Activated CD4-positive, alpha-beta T cell treated with anti-CD3 and anti-CD28 coated beads for 36 hours (primary cell): ENCODE data around the gene LARGE1. TPM values are rescaled to one million over a fixed set of nuclear protein-coding genes. Genes with fewer than 3 reads are reported as not detected.

Source experiments
- ATAC-seq: fragments of 200-7000 bp; cut with Tn5 transposase; one replicate; pipeline ENCODE4 v1.10.0; 2021; ENCODE audit warnings: mild to moderate bottlenecking, moderate library complexity
- CTCF ChIA-PET: fragments of 350-600 bp; sonication (Branson Sonifier 250); formaldehyde crosslinking; loops from one replicate; lab custom pipeline; 2021; ENCODE audit warnings: antibody characterized with exemption; lab: Charles Lee
- POLR2A ChIA-PET: fragments of 350-600 bp; sonication (Branson Sonifier 250); formaldehyde crosslinking; loops from one replicate; lab custom pipeline; 2021; ENCODE audit warnings: antibody characterized with exemption, inconsistent platforms; lab: Charles Lee
- DNase-seq: peaks from one replicate; pipeline ENCODE4 v3.0.0-alpha.2; 2020
- H3K27ac Mint-ChIP-seq: one replicate; pipeline ENCODE4 v1.8.0; 2021; ENCODE audit warnings: mixed read lengths
- H3K27me3 Mint-ChIP-seq: one replicate; pipeline ENCODE4 v1.8.0; 2021; ENCODE audit warnings: mixed read lengths
- H3K36me3 Mint-ChIP-seq: one replicate; pipeline ENCODE4 v1.8.0; 2021; ENCODE audit warnings: low read depth, mixed read lengths
- H3K4me1 Mint-ChIP-seq: one replicate; pipeline ENCODE4 v1.8.0; 2021; ENCODE audit warnings: mixed read lengths
- H3K4me3 Mint-ChIP-seq: one replicate; pipeline ENCODE4 v1.8.0; 2021; ENCODE audit warnings: mild to moderate bottlenecking, moderate library complexity, mixed read lengths
- H3K9me3 Mint-ChIP-seq: one replicate; pipeline ENCODE4 v1.8.0; 2021; ENCODE audit warnings: low read depth, mixed read lengths
- intact Hi-C, 2 experiments: fragments of 100-400 bp; cut with DNase I in 1 of 2; cut with micrococcal nuclease in 1 of 2; formaldehyde crosslinking; loops; one replicate each; pipeline versions ENCODE4 v1.14.2 to v1.15.1; 2022 to 2024; cut with DNase I, micrococcal nuclease
- total RNA-seq, 2 experiments: library from RNA; stranded (reverse); gene quantifications; one replicate each; pipeline ENCODE4 v1.2.3, GENCODE V29; 2021

LARGE1 gene
- total RNA-seq, 2 experiments from 2014 or later = 0.39 to 0.57 TPM

DNA sequence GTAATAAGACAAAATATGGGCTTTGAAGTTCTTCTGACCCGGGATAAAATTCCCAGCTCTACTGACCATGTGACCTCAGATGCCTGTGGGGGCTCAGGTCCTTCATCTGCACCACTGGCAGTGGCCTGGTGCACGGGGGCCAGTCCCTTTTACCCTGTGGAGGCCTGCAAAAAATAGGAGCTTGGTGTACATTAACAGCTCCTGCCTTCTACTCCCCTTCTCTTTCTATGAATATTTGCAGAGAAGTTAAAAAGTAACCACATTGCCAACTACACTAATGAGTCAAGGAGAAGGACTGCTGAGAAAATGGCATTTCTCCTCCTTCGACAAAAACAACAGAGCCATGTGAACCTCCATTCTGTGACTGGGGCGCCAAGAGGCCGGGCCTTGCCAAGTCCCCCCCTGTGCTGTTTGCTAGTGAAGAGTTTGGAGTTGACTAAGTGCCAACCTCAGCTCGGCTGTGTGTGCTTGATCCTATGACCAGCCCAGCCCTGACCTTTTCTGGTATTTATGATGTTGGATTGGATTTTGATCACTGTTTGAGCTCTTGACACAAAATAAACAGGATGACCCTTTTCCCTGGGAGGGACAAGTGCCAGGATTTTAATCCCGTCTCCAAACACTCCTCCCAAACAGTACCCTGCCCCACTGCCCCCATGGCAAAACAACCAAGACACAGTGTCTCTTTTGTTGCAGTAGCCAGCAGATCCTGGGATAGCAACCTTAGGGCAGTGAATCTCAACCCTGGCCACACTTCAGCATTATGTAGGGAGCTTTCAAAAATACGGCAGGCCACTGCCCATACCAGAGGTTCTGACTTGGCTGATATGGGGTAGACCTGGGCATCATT lies 380.1 kb downstream of the LARGE1 start:
- H3K9me3 Mint-ChIP-seq = no peaks in the 10 kb centered on the region
- H3K4me1 Mint-ChIP-seq = no peaks in the 10 kb centered on the region
- H3K27ac Mint-ChIP-seq = no peak overlapping the region
- intact Hi-C loops = no loop called here
- H3K4me3 Mint-ChIP-seq = no peak overlapping the region
- ChIA-PET CTCF (interaction anchor here (0.7 kb wide), 1 partner anchor 82 kb away, joined by 4 read pairs; no protein-coding TSS in a partner anchor), POLR2A (no interaction called here)
- H3K27me3 Mint-ChIP-seq = no peaks in the 10 kb centered on the region
- no peaks in the 10 kb centered on the region for H3K36me3 Mint-ChIP-seq
- ATAC-seq (no peak), DNase-seq (no peak)

DNA sequence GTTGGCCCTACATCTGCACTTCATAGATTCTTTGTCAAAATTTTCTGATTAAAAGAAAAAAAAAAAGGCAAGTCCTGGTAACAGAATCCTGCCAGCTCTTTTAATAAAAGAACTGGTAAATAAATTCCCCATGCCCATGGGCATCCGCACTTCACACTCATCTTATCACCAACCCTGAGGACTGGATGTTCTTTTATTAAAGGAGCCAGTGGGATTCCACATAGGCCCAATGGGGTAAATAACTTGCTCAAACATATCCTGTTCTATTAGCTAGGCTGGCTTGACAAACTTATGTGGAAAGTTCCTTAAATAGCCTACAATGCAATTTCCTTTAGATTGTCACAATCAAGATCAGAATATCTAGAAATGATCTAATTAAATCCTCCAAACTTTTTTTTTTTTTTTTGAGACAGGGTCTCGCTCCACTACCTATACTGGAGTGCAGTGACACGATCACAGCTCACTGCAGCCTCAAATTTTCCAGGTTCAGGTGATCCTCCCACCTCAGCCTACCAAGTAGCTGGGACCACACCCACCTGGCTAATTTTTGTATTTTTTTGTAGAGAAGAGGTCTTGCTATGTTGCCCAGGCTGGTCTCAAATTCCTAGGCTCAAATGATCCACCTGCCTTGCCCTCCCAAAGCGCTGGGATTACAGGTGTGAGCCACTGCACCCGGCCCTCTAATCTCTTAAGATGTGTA lies 380.9 kb downstream of the LARGE1 start:
- ChIA-PET CTCF (interaction anchor here (0.7 kb wide), 1 partner anchor 82 kb away, joined by 4 read pairs; no protein-coding TSS in a partner anchor), POLR2A (no interaction called here)
- no peak overlapping the region for H3K4me3 Mint-ChIP-seq
- ATAC-seq = no peak
- no peaks in the 10 kb centered on the region for H3K27me3 Mint-ChIP-seq
- H3K4me1 Mint-ChIP-seq = no peaks in the 10 kb centered on the region
- no peak for DNase-seq
- intact Hi-C loops = no loop called here
- H3K9me3 Mint-ChIP-seq = no peaks in the 10 kb centered on the region
- H3K36me3 Mint-ChIP-seq = no peaks in the 10 kb centered on the region
- no peak overlapping the region for H3K27ac Mint-ChIP-seq

DNA sequence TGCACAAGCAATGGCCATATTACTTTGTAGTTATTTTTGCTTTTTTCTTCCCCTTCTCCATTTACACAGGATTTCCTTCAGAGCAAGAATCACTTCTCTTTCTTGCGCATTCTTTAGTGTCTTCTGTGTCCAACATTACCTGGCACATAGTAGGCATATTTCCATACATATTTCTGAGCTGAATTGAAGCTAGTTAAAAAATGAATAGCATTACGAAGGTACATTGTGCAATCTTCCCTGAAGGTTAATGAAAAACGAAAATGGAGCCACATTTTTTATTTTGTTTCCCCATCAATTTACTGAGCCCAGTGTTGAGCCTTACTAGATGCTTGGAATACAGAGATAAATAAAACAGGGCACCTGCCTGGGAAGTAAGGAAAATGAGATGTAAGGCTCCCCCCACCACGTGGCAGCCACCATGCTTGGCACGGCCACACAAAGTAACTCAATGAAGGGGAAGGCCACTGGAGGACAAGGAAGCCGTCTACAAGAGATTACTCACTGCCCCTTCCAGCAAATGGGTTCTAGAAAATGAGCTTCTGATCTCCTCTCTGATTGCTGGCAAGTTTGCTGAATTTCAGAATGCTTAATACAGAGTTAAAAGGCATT lies 381.9 kb downstream of the LARGE1 start:
- no peaks in the 10 kb centered on the region for H3K36me3 Mint-ChIP-seq
- ChIA-PET POLR2A (no interaction called here), CTCF (interaction anchor here (0.7 kb wide), 2 partner anchors 100 to 1600 kb away, joined by 3 read pairs; no protein-coding TSS in a partner anchor)
- ATAC-seq (no peak), DNase-seq (no peak)
- H3K27me3 Mint-ChIP-seq = no peaks in the 10 kb centered on the region
- no peak overlapping the region for H3K4me3 Mint-ChIP-seq
- H3K9me3 Mint-ChIP-seq = no peaks in the 10 kb centered on the region
- intact Hi-C loops = no loop called here
- no peaks in the 10 kb centered on the region for H3K4me1 Mint-ChIP-seq
- H3K27ac Mint-ChIP-seq = no peak overlapping the region

DNA sequence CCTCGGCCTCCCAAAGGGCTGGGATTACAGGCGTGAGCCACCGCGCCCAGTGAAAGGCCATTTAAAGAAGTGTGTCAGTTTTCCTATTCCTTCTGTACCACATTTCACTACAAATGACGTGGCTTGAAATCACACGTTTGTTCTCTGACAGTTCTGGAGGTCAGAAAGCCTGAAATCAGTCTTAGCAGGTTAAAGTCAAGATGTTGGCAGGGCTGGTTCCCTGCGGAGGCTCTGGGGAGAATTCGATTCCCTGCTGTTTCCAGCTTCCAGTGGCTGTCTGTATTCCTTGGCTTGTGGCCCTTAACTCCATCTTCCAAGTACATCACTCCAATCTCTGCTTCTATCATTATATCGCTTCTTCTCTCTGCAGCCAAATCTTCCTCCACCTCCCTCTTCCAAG lies 383.2 kb downstream of the LARGE1 start:
- POLR2A ChIA-PET = no interaction called here
- Mint-ChIP-seq H3K4me3 (no peak overlapping the region), H3K27me3 (no peaks in the 10 kb centered on the region), H3K4me1 (no peaks in the 10 kb centered on the region), H3K36me3 (no peaks in the 10 kb centered on the region), H3K9me3 (no peaks in the 10 kb centered on the region), H3K27ac (no peak overlapping the region)
- CTCF ChIA-PET = interaction anchor here (0.7 kb wide), 1 partner anchor 386 kb away, joined by 3 read pairs; no protein-coding TSS in a partner anchor
- intact Hi-C loops = no loop called here
- ATAC-seq = no peak
- no peak for DNase-seq

DNA sequence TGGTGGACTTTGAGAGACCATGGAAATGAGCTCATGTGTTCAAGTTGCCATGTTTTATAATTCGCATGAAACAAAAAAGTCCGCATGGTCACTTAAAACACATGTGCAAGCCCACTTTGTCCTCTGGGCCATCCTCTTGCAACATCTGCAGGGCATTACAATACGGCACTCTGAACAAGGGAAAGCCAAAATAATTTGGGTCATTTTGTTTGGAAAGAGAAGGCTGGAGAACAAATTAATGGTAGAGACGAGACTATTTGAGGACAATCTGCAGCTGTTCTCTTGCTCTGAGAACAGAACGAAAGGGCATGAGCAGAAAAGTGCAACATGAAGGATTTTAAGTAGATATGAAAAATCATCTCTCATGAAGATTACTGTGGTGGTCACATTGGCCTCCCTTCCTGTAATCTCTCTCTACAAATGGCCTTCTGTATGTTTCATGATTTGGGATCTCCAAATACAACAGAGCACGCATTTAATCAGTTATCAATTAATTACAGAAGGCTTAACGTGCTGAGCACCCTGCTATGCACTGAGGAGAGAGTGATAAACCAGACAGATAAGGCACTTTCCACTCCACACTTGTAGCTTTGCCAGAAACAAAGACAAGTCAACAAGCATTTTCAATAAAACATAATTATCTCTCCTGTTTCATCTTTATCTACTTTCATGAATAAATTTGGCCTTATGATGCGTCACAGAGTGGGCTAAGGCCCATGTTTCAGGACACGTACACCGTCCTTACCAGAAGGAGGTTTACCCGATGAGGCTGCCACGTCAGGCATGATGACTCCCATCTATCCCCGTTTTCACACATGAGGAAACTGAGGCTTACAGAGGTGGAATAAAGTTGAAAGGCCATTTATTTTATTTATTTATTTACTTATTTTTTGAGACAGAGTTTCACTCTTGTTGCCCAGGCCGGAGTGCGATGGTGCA lies 384.1 kb downstream of the LARGE1 start:
- DNase-seq (no peak), ATAC-seq (no peak)
- no peak overlapping the region for H3K27ac Mint-ChIP-seq
- H3K36me3 Mint-ChIP-seq = no peaks in the 10 kb centered on the region
- no peaks in the 10 kb centered on the region for H3K9me3 Mint-ChIP-seq
- no peak overlapping the region for H3K4me3 Mint-ChIP-seq
- intact Hi-C loops = no loop called here
- H3K27me3 Mint-ChIP-seq = no peaks in the 10 kb centered on the region
- CTCF ChIA-PET = interaction anchor here (0.7 kb wide), 1 partner anchor 387 kb away, joined by 3 read pairs; no protein-coding TSS in a partner anchor
- POLR2A ChIA-PET = no interaction called here
- no peaks in the 10 kb centered on the region for H3K4me1 Mint-ChIP-seq

DNA sequence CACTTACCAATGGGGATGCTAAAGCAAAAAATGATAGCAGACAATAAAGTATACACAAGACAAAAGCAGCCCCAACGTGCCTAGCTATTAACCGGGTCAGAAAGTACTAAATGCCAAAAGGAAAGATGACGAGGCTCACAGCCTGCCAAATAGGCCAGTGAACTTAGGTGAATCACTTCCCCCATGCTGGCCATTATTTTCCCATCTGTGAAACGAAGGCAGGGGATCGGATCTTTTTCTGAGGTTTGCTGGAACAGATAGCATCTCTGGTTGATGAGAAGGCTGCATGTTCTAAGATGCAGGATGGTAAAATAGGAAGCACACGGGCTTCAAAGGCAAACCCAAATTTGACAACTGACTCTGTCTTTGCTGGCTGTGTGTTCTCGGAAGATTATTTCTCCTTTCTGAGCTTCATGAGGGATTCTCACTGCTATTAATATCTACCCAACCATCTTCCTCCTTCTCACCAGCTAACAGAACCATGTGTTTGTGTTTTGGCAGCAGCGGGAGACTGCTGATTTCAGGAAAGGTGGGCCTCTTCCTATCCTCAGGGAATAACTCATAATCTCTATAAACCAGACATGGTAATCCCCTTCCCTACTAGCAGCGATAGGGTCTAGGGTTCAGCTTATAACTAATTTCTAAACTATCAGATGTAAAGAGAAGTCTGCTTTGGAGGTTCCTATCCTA lies 390.7 kb downstream of the LARGE1 start:
- DNase-seq = no peak
- H3K27ac Mint-ChIP-seq = no peak overlapping the region
- H3K36me3 Mint-ChIP-seq = no peaks in the 10 kb centered on the region
- no peaks in the 10 kb centered on the region for H3K9me3 Mint-ChIP-seq
- H3K4me1 Mint-ChIP-seq = no peaks in the 10 kb centered on the region
- ChIA-PET POLR2A (no interaction called here), CTCF (interaction anchor here (0.8 to 1.3 kb wide), 3 partner anchors 11 to 203 kb away, joined by 3 read pairs; no protein-coding TSS in a partner anchor)
- no peaks in the 10 kb centered on the region for H3K27me3 Mint-ChIP-seq
- ATAC-seq = no peak
- intact Hi-C loops = no loop called here
- no peak overlapping the region for H3K4me3 Mint-ChIP-seq

DNA sequence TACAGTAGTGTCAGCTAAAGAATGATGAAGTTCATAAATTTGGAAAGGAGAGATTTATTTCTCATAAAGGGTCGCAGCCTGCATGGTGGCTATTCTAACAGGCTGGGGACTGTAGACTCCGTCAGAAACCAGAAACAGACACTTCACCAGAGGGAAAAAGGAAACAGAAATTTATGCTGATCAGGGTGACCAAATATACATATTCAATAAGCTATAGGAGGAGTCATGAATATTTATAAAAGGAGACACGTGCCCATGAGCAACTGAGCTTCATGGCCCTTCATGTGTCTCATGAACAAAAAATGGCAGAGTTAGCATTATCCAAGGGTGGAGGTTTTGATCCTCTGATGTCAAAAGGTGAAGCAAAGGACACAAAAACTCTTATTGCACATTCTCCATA lies 392.1 kb downstream of the LARGE1 start:
- CTCF ChIA-PET = no interaction called here

DNA sequence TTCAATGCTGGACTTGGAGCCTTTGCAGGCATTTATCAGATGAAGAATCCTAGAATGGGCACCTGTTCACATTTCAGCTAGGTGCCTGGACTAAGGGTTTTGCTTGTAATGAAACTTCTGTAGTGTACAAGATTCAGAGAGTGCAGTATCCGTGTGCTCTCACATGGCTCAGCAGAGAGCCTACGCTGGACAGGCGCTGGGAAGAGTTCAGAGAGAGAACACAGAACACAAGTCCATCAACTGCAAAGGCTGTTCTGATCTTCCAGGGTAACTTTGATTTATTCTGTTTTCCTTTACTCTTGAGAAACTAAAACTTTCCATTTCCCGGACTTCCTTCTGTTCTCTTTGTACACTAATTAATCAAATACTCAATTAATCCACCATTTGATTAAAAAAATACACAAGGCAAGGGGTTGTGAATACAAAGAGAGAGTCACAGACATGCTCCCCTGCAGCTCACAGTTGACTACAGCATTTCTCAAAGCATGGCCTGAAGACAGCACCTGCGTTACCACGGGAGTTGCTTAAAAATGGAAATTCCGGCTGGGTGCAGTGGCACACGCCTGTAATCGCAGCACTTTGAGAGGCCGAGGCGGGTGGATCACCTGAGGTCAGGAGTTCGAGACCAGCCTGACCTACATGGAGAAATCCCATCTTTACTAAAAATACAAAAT lies 393.7 kb downstream of the LARGE1 start:
- intact Hi-C loops = no loop called here
- no peaks in the 10 kb centered on the region for H3K4me1 Mint-ChIP-seq
- peaks cover 4% of the 10 kb centered on the region for H3K9me3 Mint-ChIP-seq
- H3K27ac Mint-ChIP-seq = no peak overlapping the region
- ATAC-seq = no peak
- POLR2A ChIA-PET = no interaction called here
- CTCF ChIA-PET = interaction anchor here (0.5 kb wide), 1 partner anchor 257 kb away, joined by 4 read pairs; no protein-coding TSS in a partner anchor
- no peaks in the 10 kb centered on the region for H3K36me3 Mint-ChIP-seq
- H3K4me3 Mint-ChIP-seq = no peak overlapping the region
- no peaks in the 10 kb centered on the region for H3K27me3 Mint-ChIP-seq
- no peak for DNase-seq

More for the DNA sequence above, 392.1 kb downstream of the LARGE1 start:
- Mint-ChIP-seq H3K9me3 (no peaks in the 10 kb centered on the region), H3K27ac (no peak overlapping the region), H3K36me3 (no peaks in the 10 kb centered on the region), H3K27me3 (no peaks in the 10 kb centered on the region), H3K4me3 (no peak overlapping the region), H3K4me1 (no peaks in the 10 kb centered on the region)
- intact Hi-C loops = no loop called here
- no peak for DNase-seq
- POLR2A ChIA-PET = no interaction called here
- ATAC-seq = no peak

DNA sequence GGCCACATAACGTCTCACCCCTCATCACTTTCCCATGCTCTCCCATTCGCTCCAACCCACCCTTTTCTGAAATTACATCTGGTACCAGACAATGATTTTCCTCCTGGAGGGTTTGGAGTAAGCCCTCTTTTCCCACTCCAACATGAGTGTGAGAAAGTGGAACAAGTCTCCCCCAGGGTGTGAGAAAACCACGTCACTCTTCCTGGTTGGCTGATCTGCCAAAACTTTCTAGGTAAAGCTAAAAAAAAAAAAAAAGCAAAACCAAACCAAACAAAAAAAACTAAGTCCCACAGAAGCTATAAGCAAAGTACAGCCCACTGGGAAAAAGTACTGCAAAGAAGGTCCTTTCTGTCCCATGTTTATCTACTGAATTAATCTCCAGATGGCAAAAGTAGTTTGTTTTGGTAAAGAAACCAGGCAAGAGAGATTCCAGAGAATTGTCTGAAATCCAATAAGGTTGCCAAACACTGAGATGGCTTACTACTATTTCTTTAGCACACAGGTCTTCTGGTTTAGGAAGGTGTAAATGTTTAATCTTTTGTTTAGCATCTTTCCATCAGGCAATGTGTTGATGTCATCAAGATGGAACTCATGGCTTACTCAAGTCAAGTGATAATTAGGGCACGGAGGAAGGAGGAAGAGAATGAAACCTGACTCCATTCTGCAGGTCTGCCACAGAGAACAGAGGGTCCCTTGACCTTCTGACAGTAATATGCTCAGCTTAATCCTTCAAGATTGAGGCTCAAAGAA lies 395.6 kb downstream of the LARGE1 start:
- no peak for DNase-seq
- POLR2A ChIA-PET = no interaction called here
- H3K27me3 Mint-ChIP-seq = no peaks in the 10 kb centered on the region
- H3K27ac Mint-ChIP-seq = no peak overlapping the region
- no peaks in the 10 kb centered on the region for H3K36me3 Mint-ChIP-seq
- no peaks in the 10 kb centered on the region for H3K4me1 Mint-ChIP-seq
- ATAC-seq = no peak
- intact Hi-C loops = loop anchor here in 1 of 2 experiments (5.0 kb wide), 1 partner anchor 583 kb away; no protein-coding TSS in a partner anchor
- H3K4me3 Mint-ChIP-seq = no peak overlapping the region
- CTCF ChIA-PET = interaction anchor here (0.6 kb wide), 1 partner anchor 88 kb away, joined by 3 read pairs; no protein-coding TSS in a partner anchor
- peaks cover 4% of the 10 kb centered on the region for H3K9me3 Mint-ChIP-seq
